HG03103 (cell line): ENCODE measurements around the gene DLX2.
A peak's percentile ranks its signal among the peaks of the same experiment; 100 is the strongest.
"Not testable (repeated sequence)": the region's sequence is repeated elsewhere in the genome, so short reads cannot be mapped to it uniquely, and the experiment has no call there.

Source experiments
- ATAC-seq: cut with Tn5 transposase; IDR thresholded peaks from one replicate; pipeline ENCODE4 v1.9.1; 2021; ENCODE audit warnings: low read depth; ENCODE audit not compliant: unreplicated experiment

Gene DLX2

DNA sequence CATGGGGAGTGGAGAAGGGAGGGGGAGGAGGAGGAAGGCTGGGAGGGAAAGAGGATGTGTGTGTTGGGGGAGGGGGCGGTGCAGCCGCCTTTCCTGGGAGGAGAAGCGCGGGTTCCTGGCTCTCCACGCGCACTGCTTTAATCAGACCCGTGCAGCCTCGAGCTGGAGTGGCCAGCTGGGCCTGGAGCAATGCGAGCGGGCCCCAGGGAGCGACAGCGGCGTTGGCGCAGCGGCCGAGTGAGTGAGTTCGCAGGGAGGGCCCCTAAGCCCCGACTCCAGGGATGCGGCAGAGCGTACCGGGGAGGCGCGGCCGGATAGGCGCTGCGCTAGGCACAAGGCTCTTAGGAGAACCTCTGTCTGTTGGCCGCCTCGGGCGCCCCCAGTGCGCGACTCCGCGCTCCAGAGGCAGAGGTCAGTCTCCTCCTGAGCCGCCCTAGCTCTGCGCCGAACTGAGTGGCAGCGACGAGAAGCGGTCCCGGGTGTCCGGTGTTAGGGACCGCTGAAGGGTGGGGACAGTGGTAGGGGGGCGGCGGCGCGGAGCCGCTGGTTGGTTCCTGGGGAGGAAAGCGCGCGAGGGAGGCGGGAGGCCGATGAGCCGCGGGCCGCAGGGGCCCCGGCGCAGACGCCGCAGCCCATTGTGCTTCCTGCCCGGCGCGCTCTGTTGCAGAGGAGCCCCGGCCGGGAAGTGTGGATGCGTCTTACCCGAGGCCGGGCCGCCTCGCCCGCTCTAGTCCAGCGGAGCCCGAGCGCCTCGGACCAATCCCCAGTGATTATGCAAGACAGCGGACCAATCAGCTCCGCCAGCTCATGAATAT, 17.8 kb downstream of the DLX2 start:
- ATAC-seq, result peak; percentile 76

DNA sequence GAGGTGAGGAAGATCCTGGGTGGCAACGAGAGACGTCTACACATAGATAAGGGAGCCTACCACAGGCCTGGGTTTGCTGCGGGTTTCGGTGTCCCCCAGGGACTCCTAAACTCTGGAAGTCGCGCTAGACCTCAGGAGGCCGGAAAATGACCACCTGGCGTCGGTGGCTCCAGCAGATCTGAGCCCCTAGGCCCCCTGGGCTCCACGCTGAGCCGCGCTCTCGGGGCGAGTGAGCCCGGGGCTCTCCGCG, 18.4 kb downstream of the DLX2 start:
- no peak for ATAC-seq

GRCh38 chr2:172083628-172084394, 18.9 kb downstream of the DLX2 start:
- ATAC-seq, result no peak

DNA sequence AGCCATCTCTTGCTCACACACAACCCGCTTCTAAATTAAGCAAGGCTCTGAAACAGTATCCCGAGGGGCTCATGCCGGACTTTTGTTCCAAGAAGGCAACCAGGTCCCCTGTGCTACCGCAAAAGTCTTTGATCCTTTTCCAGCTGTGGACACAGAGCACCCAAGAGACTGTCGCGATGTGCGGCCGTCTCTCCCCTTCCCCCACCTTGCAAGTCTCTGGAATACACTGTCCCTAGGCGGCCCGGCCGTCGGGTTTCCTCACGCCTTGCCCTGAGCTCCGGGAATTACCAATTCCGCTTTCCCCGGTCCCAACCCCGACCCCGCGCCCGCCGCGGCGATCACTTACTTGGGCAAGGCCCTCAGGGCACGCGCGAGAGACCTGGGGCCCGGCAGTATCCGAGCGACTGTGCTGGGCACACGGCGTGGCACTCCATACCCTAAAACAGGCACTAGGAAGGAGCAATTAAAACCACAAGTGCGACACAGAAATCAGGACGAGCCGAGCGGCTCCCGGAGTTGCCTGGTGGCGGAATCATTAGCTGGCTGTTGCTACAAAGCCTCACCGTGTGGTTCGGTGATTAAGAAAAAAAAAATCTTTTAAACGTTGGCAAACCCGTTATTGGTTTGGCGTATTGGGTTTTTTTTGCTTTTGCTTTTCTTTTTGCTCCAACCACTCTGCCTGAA, 19.6 kb downstream of the DLX2 start:
- ATAC-seq, result no peak

DNA sequence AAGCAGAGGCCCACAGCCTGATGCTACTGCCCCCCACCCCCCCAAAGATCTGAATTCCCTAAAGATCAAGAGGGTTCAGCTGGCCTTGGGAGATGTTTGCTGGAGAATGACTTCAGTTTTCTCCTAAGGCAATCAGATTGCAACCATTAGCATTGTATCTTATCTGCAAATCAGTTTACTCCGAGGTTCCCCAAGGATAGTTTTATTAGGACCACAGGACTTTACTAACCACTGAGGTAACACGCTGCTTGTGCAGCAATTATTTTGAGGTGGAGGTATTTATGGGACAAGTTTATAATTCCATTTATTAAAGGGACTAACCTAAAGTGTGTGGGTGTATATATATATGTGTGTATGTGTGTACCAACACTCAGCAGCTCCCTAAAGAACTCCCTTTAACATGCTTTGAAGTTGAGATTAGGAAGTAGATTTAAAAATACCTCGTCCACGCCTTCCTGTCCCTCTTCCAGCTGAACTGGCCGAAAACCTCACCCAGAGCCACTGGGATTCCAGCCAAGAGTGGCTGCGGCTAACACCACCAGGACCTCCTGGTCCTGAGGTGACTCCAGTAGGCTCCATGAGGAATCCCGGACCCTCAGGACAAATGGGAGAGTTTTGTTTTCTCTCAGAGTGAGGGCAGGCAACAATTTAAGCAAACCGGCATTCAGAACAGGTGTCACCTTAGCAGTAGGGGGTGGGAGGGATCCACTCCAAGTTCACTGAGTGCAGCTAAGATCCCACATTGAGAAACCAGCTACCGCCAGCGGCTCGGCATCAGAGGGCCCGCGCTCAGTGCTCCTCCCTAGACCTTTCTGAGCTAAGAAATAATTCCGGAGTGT, 20.4 kb downstream of the DLX2 start:
- ATAC-seq, result no peak

DNA sequence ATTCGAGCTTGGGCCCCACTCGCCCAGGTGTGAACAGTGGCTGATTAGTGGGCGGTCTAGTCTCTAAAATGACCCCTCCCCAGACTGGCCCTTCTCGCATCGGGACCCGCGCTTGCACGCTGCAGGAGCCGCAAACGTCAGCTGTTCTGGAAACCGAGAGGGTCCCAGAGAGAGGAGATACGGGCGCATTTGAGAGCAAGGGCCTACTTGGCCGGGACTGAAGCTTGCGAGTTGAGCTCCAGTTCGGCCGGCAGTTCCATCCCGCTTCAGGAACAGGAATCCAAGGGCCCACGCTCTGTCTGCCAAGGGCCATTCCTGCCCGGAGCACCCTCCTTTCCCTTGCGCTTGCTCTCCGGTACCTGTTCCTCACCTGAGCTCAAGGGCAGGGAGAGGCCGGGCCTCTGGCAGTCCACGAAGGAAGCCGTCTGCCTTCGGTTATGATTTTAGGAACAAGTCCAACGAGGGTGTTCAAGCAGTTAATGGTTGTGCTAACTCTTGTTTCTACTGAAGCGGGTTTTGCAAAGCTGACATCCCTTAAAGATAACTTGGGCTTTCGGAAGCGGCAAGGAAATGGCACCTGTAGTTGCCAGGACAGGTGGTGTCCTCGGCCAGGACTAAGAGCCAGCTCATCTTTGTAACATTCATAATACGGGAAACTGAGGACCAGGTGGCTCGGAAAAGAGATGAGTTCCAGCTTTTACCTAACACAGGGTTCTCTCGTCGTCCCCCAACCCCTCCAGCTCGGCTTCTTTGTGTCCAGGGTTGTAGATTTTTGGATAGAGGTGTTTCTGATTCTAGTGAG, 21.3 kb downstream of the DLX2 start:
- no peak for ATAC-seq

DNA sequence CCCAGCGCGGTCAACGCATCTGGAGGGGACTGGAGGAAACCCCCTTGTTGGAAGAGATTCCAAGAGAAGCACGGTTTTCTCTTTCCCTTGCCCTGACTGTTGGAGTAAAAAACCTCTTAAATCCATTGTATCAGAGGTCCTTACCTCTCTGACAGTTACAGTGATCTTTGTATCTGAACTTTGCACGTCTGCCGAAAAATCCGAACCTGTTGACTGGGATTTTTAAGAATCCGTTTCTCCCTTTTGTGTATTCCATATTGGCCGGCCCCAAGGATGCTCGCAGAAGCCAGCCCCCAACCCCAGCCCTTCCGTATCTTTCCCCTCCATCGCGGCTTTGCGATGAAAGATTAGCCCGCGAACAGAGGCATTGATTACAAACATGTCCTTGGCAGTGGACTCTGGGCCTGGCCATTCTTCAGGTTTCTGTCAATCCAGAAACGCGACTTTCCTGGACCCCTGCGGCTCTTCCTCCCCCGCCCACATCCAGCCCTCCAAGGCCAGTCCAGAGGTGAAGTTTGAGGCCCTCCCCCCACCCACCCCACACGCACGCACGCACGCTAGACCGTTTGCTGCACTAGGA, 22.0 kb downstream of the DLX2 start:
- no peak for ATAC-seq

DNA sequence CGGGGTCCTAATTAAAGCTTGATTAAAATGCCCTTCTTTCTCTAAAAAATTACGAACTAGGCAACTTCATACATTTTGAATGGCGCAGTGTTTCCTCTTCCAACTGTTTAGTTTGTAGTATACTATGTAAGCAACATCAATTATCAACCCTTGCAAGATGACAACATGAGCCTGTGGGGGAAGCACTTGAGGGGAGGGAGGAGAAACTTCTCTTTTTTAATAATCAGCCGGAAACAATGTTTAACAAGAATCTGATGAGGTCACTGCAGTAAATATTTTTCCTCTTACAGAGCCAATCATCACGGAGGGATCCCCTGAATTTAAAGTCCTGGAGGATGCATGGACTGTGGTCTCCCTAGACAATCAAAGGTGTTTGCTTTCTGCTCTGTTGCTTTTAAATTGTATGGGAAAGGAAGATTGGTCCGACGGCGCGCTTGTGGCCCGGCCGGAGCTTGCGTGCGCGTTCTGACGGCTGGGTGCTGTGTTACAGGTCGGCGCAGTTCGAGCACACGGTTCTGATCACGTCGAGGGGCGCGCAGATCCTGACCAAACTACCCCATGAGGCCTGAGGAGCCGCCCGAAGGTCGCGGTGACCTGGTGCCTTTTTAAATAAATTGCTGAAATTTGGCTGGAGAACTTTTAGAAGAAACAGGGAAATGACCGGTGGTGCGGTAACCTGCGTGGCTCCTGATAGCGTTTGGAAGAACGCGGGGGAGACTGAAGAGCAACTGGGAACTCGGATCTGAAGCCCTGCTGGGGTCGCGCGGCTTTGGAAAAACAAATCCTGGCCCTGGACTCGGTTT, 22.7 kb downstream of the DLX2 start:
- ATAC-seq, result no peak

GRCh38 chr2:172079416-172079815, 23.3 kb downstream of the DLX2 start:
- no peak for ATAC-seq

DNA sequence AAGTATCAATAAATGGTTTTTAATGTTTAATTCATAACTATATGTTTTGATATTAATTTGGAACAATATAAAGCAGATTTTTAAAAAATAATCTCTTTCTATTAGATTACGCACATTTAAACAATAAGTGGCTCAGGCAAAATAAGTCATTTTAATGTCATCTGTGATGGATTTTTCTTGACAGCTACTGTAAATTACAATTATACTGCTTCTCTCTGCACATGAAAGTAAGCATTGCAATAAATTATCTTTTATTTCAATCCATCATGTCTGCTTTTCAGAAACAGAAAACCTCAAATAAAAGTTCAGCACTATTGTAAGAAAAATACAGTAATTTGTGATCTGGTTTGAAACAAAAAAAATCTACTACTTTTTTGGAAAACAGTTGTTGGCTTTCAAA, 28.4 kb downstream of the DLX2 start:
- no peak for ATAC-seq

DNA sequence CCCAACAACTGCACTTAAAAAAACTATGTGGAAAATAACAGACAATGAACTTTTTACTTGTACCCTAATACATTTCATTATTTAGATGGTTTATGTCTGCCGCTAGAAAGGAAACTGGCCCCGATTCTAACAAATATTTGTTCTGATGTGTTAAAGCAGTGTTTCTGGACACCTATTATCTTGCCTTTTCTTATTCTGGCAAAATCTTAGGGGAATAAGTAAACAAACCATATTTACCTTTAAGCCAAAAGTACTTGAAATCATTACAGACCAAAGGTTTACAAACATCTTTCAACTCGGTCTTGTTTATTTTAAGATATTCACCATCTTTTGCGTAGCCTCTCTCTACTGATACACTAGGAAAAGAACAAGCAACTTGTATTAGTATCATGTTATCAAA, 29.2 kb downstream of the DLX2 start:
- no peak for ATAC-seq

DNA sequence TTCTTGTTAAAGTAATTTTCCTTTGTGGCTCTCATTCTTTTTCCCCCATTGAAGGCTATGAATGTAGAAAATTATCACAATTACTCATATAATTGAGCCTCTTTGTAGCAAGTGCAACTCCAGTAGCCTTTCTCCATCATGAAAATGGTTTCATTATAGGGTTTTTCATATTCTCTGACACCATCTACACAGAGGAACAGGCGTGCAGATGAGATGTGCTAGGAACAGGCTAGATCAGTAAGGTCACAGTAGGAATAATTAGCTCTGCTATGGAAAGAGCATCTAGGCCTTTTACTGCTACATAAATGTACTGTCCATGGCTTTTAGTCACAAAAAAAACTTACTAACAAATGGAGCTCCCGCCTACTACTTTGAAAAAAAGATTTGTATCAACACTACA, 30.0 kb downstream of the DLX2 start:
- no peak for ATAC-seq

DNA sequence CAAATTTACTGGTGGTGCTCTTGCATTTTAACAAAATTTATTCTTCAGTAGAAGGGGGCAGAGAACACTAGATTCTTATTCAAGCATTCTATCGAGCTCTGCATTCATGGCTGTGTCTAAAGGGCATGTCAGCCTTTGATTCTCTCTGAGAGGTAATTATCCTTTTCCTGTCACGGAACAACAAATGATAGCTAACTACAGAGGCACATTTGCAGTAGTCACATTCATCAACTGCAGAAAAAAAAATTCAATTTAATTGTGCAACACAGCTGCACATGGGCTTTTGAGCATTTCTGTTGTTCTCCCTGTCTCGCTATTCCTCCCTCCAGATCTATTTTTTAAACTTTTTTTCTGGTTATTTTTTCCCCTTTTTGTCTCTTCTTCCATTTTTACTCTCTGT, 30.4 kb downstream of the DLX2 start:
- no peak for ATAC-seq

- no peak for ATAC-seq
These were observed 31.8 kb downstream of the DLX2 start for GRCh38 chr2:172070936-172071335.

DNA sequence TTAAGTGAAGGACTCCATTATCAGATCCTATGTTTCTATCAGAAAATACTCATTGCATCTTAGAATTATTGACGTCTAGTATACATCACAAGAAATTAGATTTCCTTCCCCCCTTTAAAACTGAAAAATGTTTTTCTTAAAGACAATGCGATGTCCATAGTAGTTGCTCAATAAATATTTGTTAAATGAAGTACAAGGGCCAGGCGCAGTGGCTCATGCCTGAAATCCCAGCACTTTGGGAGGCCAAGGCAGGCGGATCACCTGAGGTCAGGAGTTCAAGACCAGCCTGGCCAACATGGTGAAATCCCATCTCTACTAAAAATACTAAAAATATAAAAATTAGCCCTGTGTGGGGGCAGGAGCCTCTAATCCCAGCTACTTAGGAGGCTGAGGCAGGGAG, 34.8 kb downstream of the DLX2 start:
- ATAC-seq, result not testable (repeated sequence)

- no peak for ATAC-seq
These were observed 36.3 kb downstream of the DLX2 start for GRCh38 chr2:172066394-172066886.

DNA sequence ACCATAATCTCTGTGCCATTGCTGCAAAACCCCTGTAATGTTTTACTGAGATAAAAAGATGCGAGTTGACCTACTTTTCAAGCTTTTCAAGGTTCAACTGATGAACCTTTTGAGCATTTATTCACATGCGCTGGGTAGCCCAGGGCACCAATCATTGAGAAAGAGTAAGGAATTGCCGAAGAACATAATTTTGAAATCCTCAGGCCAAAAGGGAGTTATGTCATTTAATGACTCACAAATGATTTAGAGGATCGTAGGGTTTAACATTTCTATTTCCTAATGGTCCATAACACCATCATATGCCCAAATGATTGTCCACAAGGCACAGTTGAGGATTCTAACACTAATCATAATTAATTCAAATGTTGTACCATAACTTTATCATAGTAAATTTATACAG, 37.6 kb downstream of the DLX2 start:
- ATAC-seq, result no peak

DNA sequence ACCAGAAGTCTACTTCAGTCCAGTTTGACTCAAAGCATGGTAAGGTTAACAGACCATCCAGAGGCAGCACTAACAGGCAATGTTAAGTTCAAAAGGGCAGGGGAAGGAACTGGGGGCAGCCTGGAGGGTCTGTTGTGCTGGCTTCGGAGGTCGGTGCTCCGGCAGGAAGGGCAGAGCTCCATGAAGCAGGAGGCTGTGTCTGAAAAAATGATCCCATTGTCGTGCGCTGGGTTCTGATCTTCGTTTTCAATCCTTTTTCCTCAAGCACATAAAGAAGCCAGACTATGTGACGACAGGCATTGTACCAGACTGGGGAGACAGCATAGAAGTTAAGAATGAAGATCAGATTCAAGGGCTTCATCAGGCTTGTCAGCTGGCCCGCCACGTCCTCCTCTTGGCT, 39.3 kb downstream of the DLX2 start:
- no peak for ATAC-seq
